ENCODE data around the gene RBM33.
"Not testable (repeated sequence)": the region's sequence is repeated elsewhere in the genome, so short reads cannot be mapped to it uniquely, and the experiment has no call there.

The RBM33 gene

GRCh38 chr7:155813546-155814315 is 169.3 kb downstream of the RBM33 start:
- no peak for DNase-seq

GRCh38 chr7:155814316-155815276 is 170.1 kb downstream of the RBM33 start:
- no peak for DNase-seq

- DNase-seq: no peak
These were observed 171.1 kb downstream of the RBM33 start for GRCh38 chr7:155815332-155816191.

- DNase-seq: no peak
These were observed 171.7 kb downstream of the RBM33 start for GRCh38 chr7:155816192-155816508.

GRCh38 chr7:155816996-155817395 is 172.5 kb downstream of the RBM33 start:
- DNase-seq: no peak

GRCh38 chr7:155817515-155817914 is 173.1 kb downstream of the RBM33 start:
- DNase-seq: not testable (repeated sequence)

- no peak for DNase-seq
These were observed 173.8 kb downstream of the RBM33 start for GRCh38 chr7:155818154-155818819.

GRCh38 chr7:155818820-155819168 is 174.3 kb downstream of the RBM33 start:
- DNase-seq: no peak

- DNase-seq: no peak
These were observed 174.7 kb downstream of the RBM33 start for GRCh38 chr7:155819186-155819585.

GRCh38 chr7:155820246-155820645 is 175.8 kb downstream of the RBM33 start:
- no peak for DNase-seq

- DNase-seq: no peak
These were observed 176.3 kb downstream of the RBM33 start for GRCh38 chr7:155820788-155821187.

GRCh38 chr7:155821851-155822250 is 177.4 kb downstream of the RBM33 start:
- no peak for DNase-seq

GRCh38 chr7:155824227-155824886 is 179.9 kb downstream of the RBM33 start:
- DNase-seq: no peak

- DNase-seq: no peak
These were observed 180.9 kb downstream of the RBM33 start for GRCh38 chr7:155825336-155825735.

- peak; percentile 13 for DNase-seq
These were observed 185.5 kb downstream of the RBM33 start for GRCh38 chr7:155829796-155830470.
